ENCODE data around the gene TSPAN33.
"Not testable (repeated sequence)": the region's sequence is repeated elsewhere in the genome, so short reads cannot be mapped to it uniquely, and the experiment has no call there.

The TSPAN33 gene, protein sequence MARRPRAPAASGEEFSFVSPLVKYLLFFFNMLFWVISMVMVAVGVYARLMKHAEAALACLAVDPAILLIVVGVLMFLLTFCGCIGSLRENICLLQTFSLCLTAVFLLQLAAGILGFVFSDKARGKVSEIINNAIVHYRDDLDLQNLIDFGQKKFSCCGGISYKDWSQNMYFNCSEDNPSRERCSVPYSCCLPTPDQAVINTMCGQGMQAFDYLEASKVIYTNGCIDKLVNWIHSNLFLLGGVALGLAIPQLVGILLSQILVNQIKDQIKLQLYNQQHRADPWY

DNA sequence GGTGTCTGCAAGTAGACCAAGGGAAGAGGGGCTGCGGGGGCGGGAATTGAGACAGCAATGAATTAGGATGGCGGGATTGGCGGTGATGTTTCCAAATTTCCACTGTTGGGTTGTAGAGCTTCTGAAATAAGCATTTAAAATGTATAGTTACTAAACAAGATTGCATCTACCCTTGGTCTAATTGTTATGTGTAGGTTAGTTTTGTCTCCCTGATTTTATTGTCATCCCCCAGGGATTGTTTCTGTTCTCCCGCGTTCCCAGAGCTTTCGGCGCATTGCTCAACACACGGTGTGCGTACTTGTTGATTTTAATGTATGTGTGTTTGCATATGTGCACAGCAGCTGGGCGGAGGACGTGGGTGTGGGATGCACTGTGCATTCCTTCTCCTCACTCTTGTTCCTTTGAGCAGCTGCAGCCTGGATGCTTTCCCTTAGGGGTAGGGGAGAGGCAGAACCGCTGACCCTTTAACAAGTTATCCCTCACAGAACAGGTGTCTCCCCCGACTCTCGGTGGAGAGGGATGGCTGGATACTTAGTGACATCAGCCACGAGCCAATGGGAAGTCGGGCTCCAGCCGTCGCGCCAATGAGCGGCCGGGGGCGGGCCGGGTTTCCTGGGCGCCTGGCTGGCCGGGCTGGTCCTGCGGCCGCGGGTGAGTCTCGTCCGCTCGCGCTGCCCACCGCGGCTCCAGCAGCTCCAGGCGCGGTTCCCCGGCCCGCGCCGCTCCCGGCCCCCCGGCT, at the start of gene TSPAN33:
TSPAN33 (plus strand) TSS at position 613 of the 739 bp plus-strand sequence. CDS start 274 bp downstream, outside the sequence.
- peak; percentile 59 for DNase-seq

DNA sequence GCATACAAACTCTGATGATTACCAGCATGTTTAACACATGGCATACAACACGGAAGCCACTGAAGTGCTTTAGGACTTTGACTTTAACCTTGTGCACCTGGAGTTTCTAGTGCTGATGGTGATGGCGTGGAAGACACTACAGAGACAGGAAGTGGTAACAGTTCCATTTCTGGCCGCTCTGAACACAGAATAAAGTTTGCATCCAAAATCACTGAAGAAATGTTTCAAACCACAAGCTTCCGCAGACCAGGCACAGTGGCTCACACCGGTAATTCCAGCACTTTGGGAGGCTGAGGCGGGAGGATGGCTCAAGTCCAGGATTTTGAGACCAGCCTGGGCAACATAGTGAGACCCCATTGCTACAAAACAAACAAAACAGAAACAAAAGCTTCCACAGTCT, 49.2 kb upstream of the TSPAN33 start:
- DNase-seq: no peak

DNA sequence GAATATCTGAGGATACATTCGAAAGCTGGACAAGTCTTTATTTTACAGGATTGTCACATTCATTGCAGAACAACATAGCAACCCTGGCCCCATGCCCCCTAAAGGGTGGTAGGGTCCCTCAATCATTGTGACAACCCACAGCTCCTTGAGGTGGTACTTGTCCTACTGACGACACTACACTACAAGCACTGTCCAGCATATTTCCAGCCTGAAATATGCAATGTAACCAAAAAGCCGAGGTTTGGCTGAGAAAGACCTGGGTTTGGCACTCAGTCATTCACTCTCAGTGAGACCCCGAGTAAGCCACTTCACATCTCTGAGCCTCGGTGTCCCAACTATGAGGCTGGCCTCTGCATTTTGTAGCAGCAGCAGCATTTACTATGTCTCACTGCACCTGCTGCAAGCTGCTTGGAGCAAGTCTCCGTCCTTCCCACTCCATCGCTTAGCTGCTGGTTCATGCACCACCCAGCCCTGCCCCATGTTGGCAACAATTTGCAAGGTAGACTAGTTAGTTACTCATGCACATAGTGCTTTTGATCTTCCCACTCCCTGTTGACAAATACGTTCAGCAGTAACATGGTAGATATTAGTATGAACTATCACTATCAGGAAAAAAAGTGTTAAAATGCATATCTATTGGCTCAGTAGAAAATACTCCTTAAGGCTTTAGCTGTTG, 46.0 kb upstream of the TSPAN33 start:
- no peak for DNase-seq

DNA sequence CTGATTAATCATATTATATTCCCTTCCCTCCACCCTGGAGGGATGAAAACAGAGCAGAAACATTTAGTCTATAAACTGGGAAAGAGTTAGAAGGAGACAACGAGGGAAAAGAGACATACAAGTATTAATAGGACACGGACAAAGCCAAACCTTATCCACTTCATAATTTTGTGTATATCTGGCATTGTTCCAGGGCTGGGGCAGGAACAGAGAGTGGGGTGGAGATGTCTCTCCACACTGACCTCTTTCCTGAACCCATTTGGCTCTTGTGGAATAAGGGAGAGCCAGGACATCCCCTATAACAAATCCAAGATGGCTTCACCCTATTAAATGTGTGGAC, 43.7 kb upstream of the TSPAN33 start:
- DNase-seq: no peak

DNA sequence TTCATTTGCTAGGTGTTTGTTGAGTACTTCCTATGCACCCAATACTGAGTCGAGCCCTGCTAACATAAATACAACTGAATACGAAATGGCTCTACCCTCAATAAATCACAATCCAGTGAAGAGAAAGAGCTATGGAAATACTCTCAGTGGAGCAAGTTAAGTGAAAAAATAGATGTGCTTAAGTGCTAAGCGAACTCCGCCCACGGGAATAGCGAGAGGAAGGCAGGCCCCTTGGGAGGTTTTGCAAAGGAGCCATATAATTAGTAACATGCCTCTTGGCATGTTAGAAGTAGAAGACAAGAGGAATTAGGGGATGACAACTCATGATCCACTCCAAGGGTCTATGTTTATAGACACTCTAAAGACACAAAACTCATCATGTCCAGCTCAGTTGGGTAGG, 42.8 kb upstream of the TSPAN33 start:
- DNase-seq: no peak

DNA sequence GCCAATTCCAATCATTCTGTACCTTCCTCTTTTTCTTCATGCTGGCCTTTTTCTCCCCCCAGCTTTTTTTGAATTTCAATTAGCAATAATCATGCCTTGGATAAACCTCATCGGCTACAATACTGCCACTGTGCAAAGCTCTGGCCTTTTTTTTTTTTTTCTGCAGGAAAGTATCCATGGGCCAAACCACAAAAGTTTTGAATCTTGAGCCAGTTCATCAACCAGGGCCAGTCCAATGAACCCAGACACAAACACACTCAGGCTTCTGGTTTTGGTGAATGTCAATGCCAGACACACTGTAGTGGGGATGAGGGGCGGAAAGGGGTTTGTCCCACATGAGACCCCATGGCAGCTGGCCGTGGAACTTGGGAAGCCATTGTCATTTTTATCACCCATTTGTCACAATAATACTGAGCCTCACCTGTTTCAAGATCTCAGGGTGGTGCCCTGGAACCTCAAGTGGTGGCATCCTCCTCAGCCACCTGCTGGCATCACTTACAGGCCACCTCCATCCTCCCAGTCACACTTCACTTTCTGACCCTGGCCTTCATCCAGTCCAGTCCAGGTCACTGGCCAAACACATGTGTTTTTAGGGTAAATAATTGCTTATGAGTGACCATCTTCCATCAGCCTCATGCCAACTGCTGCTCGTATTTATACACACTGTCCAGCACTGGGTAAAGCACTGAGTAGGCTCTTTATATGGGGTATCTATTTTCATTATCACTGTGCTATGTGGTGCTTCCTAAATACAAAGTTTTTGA, 40.8 kb upstream of the TSPAN33 start:
- DNase-seq: no peak

DNA sequence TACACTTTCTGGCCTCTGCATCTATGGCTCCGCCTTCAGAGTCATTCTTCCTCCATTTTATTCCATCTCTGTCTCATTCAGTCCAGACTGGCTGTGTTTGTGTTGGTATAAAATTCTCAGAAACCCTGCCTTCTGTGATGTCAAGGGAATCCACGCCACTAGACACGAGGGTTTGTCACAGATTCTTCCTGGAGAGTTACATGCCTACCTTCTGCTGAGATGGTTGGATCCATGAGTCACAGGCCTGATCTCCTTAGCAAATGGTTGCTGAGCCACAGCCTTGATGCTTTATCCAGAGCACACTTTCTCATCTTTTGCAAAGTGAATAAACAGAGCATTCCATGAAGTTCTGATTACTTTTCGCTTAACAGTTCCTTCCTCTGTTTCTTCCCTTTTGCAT, 35.9 kb upstream of the TSPAN33 start:
- no peak for DNase-seq

DNA sequence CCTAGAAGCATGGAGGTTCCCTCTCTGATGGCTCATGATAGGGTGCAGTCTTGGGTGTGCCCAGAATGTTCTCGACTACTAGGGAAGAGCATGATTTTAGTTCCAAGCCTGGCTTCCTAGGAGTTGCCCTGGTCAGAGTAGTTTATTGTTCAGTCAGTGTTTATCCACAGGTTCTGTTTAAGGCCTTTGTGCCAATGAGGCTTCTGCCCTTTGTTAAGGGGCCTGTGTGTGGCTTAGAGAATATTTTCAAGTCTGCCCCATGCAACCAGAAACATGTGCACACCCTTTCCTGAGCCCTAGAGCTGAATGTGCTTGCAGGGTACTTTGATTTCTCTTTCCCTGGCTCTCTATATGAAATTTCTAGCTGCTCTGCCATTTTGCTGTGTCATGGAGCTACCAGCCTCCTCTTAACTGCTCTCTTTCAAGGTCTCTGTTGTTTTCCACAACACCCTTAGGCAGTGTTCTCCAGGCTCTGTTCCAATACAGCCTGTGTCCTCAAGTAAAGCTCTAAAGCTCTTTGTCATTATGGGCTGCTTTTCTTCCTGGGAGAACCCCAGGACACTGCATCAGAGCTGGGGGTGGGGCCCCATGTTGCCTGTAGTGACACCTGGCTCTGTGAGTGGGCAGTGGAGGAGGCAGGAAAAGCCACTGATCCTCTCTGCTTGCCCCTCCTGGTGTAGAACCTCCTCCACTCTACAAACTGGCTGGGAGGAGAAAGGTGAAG, 34.1 kb upstream of the TSPAN33 start:
- DNase-seq: peak; percentile 4

DNA sequence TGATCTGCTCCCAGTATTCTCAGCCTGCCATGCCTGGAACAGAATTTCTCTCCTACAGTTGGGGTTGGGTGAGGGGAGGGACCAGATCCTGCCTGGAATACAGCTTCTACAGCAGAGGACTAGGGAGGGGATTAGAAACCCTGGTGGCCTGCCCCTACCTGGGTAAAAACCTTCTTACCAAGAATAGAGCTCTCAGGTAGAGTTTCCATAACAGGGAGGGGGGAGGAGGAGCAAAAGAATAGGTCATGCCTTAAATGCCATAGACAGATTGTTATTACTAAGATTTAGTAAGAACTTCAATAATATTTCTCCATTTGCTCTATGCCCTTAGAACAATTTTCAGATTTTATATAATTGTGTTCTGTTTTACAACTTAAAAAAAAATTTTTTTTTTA, 33.5 kb upstream of the TSPAN33 start:
- DNase-seq: no peak

DNA sequence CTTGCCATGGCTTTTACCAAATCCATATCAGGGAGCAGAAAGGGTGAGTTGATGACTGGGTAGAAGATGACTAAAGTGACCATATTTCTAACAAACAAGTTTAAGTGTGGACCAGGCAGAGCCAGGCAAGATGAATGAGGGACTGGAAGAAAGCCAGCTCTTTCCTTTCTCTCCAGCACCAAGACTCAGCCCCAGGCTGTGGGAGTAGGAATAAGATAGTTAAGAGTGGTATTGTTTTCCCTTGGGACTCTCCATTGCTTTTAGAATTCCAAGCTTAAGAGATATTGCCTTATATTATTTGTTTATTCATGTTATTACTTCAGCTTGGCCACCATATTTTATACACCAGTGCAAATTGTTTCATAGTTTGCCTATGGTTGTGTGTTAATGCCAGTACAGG, 28.8 kb upstream of the TSPAN33 start:
- no peak for DNase-seq

DNA sequence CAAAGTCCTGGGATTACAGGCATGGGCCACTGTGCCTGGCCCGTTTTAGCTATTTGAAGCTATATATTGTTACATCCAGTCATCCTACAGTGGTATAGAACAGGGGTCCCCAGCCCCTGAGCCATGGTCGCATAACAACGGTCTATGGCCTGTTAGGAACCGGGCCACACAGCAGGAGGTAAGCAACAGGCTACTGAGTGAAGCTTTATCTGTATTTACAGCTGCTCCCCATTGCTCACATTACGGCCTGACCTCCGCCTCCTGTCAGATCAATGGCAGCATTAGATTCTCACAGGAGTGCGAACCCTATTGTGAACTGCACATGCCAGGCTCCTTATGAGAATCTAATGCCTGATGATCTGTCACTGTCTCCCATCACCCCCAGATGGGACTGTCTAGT, 26.3 kb upstream of the TSPAN33 start:
- DNase-seq: no peak

DNA sequence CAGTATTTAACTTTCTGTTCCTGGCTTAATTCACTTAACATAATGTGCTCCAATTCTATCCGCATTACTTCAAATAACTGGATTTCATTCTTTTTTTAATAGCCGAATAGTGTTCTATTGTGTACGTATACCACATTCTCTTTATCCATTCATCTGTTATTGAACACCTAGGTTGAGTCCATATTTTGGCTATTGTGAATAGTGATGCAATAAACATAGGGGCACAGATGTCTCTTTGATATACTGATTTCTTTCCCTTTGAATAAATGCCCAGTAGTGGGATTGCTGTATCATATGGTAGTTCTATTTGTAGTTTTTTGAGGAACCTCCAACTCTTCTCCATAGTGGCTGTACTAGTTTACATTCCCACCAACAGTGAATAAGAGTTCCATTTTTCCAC, 25.5 kb upstream of the TSPAN33 start:
- DNase-seq: no peak

DNA sequence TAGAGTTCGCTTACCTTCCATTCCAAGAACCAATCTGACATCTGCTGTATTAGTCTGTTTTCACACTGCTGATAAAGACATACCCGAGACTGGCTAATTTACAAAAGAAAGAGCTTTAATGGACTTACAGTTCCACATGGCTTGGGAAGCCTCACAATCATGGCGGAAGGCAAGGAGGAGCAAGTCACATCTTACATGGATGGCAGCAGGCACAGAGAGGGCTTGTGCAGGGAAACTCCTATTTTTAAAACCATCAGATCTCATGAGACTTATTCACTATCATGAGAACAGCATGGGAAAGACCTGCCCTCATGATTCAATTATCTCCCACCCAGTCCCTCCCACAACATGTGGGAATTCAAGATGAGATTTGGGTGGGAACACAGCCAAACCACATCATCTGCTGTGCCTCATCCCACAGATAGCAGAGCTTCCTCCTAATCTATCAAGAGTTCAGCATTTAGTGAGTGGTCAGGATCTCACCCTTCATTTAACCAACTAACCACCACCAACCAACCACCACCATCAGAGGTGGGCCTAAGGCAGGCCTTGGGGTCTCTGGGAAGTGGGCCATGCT, 22.9 kb upstream of the TSPAN33 start:
- not testable (repeated sequence) for DNase-seq

DNA sequence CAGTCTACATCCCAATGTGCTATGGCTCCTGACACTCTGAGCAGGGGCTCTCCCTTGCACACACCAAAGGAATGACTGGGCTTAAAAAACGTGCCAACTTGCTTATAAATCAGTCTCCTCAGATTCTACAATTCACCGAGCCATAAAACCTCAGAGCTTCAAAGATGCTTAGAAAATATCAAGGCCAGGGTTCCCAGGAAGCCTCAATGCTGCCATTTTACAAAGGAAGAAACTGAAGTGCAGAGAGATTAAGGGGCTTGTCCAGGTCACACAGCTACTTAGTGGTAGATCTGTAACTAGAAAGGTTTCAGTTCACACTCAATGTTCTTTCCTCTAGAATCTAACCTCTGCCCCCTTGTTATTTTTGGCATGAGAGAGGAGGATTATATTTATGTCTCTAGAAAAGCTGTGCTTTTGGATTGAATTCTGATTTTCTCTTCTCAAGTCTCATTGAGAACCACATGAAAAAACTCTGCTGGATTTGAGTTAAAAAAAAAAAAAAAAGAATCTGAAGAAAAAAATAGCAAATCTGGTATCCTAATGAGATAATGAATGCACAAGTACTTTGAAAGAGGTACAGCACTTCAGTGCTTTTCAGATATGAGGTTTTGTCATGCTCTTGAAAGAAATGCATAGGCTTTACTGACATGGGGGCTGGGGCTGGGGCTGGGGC, 22.3 kb upstream of the TSPAN33 start:
- DNase-seq: no peak

DNA sequence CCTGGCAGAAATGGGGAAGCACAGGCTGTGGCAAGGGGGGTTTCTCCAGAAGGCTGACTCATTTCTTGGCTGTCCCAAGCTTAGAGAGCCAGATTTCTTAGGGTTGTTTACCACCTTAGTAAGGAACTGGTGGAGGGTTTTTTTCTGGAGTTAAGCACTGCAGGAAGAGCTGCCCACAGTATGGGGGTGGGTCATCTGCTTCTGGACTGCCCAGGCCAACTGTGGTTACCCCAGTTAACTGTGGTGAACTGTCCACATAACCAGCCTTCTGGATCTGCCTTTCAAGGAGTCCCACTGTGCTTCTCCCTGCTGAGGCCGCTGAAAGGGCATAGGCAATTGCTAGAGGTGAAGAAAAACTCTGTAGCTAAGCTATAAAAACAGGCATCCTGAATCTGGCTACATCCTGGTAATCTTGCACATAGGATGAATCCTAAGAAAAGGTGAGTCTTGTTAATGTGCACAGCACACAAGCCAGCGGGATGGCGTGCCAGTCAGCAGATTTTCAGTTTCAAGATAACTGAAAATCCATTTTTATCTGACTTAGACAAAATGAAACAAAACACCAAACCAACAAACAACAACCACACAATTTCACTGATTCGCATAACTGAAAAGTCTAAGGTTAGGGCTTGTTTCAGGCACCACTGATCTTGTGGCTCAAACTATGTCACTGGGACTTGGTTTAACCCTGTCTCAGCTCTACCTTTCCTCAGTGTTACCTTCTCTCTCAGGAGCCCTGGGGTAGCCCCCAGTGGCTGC, 21.6 kb upstream of the TSPAN33 start:
- no peak for DNase-seq

DNA sequence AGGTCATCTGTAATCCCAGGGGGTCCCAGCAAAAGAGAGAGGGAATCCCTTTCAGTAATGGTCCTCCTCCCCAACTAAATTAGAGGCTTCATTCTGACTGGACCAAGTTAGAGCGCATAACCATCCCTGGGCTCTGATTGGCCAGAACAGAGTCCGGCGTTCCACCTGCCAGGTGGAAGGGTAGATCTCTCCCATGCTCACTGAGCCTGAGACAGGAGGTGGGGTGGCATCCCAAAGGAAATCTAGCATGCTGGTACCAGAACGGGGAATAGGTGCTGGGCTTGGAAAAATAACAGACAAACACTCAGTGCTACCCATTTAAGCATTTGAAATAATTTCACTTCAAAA, 21.0 kb upstream of the TSPAN33 start:
- no peak for DNase-seq

DNA sequence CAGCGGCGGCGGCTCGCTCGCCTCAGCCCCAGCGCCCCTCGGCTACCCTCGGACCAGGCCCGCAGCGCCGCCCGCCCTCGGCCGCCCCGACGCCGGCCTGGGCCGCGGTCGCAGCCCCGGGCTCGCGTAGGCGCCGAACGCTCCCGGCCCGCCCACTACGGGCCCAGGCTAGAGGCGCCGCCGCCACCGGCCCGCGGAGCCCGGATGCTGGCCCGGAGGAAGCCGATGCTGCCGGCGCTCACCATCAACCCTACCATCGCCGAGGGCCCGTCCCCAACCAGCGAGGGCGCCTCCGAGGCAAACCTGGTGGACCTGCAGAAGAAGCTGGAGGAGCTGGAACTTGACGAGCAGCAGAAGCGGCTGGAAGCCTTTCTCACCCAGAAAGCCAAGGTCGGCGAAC, 18.2 kb upstream of the TSPAN33 start:
- no peak for DNase-seq

DNA sequence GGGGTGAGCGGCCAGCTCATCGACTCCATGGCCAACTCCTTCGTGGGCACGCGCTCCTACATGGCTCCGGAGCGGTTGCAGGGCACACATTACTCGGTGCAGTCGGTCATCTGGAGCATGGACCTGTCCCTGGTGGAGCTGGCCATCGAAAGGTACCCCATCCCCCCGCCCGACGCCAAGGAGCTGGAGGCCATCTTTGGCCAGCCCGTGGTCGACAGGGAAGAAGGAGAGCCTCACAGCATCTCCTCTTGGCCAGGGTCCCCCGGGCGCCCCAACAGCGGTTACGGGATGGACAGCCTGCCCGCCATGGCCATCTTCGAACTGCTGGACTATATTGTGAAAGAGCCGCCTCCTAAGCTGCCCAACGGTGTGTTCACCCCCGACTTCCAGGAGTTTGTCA, 17.4 kb upstream of the TSPAN33 start:
- DNase-seq: no peak

DNA sequence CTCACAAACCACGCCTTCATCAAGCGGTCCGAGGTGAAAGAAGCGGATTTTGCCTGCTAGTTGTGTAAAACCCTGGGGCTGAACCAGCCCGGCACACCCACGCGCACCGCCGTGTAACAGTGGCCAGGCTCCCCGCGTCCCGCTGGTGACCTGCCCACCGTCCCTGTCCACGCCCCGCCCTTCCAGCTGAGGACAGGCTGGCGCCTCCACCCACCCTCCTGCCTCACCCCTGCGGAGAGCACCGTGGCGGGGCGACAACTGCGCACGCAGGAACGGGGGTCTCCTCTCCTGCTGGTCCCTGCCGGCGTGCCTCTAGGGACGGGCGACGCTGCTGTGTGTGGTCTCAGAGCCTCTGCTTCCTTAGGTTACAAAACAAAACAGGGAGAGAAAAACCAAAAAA, 16.9 kb upstream of the TSPAN33 start:
- DNase-seq: no peak

DNA sequence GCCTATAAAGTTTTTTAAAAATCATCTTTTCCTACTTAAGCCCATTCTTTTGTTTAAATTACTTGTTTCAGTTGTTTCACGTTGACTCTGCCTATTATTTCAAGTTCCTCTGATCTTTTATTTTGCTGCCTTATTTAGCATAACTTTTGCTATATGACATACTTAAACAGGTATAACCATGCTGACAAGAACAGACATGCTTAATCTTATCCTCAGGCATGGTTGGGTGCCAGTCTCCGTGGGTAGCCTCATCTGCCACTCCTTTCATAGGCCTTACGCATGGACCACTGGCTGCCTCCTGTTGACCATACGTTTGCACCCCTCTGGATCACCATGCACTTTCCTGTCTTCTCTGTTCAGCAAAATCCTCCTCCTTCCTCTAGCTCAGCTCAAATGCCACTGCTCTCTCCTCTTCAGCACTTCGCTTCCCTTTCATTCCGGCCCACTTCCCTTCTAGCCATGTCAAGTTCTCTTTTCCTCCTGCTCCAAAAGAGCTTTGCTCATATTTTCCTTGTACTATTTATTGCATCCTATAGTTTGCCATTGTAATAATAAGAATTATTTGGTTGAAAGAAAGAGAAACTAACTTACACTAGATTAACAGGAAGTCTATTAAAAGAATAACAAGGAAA, 10.0 kb upstream of the TSPAN33 start:
- DNase-seq: no peak
